GM19328 (cell line): ENCODE data around the gene NUP133.
"Not testable (repeated sequence)": the region's sequence is repeated elsewhere in the genome, so short reads cannot be mapped to it uniquely, and the experiment has no call there.

Source experiments
- ATAC-seq: cut with Tn5 transposase; IDR thresholded peaks from one replicate; pipeline ENCODE4 v1.9.1; 2021; ENCODE audit warnings: mild to moderate bottlenecking, moderate library complexity; ENCODE audit not compliant: unreplicated experiment

Gene NUP133

DNA sequence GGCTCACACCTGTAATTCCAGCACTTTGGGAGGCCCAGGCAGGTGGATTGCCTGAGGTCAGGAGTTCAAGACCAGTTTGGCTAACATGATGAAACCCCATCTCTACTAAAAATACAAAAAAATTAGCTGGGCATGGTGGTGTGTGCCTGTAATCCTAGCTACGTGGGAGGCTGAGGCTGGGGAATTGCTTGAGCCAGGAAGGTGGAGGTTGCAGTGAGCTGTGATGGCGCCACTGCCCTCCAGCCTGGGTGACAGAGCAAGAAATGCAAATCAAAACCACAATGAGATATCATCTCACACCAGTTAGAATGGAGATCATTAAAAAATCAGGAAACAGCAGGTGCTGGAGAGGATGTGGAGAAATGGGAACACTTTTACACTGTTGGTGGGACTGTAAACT, 3.1 kb upstream of the NUP133 start:
- not testable (repeated sequence) for ATAC-seq

DNA sequence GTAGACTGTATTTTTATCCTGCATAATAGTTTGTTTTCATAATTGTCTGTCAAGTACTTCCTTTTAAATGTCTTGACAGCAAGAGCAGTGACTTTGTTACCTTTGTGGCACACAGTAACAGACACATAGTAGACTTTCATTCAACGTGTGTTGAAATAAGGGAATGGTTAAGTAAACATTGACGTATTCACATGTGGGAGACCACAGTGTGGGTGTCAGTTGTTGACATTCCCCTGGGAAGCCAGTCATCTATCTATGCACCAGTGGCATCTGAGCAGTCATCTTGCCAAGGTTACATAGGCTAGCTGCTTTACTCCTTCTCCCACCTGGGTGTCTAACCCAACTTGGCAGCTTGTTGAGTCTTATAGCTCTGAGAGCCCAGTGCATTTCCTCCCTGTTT, 1.4 kb upstream of the NUP133 start:
- no peak for ATAC-seq

DNA sequence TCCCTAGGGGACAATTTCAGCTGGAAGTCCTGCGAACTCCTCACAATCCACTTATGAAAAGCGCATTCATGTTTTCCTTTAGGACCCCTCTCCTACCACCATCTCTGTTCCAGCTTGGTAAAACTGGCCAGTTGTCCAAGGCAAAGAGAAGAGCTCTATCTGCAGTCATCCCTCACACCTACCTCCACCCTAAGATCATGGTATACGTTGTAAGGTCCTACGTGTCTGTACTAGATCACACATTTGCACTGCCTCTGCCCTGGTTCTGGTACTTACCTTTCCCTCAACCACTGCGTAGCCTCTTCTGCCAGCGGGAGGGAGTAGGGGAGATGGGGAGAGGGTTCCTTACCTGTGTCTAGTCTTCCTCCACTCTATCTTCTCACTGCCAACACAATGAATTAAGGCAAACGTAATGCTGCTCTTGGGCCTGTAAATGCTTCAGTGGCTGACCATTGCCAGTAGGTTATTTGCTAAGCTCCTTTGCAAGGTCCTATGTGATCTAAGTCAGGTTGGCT, 739 bp upstream of the NUP133 start:
- ATAC-seq = no peak

DNA sequence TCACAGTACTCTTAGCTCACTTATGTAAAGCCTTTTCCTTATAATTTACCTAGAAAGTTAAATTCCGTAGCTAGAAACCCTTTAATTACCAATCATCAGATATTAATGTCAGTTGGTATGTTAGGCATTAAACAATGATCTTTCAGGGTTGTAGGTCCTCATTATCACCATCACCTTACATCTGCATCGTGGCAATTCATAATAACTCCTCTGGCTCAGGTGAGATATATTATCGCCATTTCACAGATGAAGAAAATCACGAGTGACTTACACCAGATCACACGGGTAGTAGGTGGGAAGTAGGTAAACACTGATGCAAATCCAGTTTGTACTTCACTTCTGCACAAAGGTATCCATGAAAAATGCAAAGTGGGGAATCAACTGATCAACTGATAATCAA, 639 bp downstream of the NUP133 start:
- ATAC-seq = no peak

DNA sequence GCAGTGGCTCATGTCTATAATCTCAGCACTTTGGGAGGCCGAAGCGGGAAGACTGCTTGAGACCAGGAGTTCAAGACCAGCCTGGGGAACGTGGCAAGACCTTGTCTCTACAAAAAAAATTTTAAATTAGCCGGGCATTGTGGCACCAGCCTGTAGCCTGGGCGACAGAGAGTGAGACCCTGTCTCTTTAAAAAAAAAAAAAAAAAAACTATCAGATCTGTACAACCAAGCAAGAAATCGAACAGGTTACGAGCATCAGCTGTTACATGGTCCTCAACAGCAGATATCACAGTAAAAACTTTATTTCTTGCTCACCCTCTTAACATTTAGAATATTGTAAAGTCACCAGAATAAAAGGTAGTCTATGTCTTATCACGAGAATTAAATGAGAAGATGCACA, 1.5 kb downstream of the NUP133 start:
- no peak for ATAC-seq

DNA sequence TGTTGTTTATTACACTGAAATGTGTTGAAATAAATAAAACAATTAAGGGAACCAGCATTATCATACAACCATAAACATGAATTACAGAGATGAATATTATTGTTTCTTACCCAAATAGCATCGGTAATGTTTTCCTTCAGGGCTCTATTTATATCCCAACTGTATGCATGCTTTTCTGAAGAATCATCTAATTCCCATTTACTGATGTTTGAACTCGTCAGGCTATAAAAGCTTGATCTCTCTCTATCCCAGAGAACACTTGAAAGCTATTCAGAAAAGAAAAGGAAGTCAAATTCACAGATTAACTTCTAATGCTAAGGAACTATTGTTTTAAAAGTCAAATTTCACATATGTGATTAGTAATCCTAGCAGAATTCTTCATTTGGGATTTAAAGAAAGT, 12.4 kb downstream of the NUP133 start:
- ATAC-seq = no peak

DNA sequence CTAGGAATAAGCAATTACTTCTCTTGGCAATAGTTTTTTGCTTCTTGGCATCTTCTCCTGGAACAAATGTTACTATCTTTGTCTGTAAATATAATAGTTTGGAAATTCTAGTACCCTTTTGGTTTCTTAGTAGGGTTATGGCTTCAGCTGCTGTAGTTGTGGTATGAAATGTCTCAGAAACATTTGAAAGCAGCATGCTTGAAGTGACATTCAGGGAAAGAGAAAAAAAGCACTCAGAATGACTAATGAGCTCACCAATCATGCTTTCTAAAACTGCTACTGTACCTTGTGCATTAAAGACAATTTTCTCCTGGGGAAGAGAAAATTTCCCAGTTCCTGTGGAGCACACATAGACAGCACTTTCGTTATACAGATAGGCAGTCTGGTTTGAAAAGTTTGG, 21.0 kb downstream of the NUP133 start:
- ATAC-seq = no peak

DNA sequence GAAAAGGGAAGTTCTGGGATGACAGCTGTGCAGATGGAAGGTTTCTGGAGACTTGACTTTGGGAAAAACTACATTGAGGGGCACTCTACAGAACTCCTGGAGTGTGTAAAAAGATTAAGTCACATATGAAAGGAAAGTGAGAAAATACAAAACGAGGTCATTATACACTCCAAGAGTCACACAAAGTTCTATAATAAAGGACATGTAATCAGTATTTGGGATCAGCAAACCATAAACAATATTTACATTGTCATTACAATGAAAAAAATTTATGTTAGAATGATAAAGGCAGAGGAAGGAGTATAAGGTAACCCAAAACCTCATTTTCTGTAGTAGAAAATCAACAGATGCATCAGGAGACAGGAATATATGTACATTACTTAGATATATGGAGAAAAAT, 22.8 kb downstream of the NUP133 start:
- ATAC-seq = no peak

DNA sequence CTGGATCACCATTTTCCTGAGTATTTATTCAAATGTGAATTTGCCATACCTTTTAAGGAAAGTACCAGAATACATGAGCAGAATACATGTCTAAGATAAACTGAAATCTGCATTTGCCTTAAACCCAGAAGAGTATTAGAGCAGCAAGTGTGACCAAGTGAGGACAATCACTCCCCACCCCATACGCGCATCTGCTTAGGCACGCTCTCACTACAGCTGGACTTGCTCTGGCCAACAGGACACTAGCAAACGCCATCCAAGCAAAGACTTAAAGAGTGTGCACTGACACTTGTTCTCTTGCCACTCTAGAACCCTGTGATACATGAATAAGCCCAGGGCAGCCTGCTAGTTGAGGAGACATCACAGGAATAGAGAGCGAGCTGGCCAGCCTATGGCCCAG, 25.6 kb downstream of the NUP133 start:
- ATAC-seq = no peak

DNA sequence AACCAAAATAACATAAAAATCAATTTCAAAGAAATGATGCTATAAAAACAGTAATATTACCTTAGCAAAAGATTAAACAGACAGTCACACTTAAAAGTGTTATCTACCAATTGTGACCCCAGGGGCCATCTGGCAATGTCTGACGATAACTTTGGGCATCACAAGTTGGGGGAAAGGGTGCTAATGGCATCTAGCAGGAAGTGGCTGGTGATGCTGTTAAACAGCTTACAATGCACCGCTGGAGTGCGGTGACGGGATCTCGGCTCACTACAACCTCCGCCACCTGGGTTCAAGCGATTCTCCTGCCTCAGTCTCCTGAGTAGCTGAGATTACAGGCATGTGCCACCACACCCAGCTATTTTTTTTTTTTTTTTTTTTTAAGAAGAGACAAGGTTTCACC, 27.6 kb downstream of the NUP133 start:
- no peak for ATAC-seq

DNA sequence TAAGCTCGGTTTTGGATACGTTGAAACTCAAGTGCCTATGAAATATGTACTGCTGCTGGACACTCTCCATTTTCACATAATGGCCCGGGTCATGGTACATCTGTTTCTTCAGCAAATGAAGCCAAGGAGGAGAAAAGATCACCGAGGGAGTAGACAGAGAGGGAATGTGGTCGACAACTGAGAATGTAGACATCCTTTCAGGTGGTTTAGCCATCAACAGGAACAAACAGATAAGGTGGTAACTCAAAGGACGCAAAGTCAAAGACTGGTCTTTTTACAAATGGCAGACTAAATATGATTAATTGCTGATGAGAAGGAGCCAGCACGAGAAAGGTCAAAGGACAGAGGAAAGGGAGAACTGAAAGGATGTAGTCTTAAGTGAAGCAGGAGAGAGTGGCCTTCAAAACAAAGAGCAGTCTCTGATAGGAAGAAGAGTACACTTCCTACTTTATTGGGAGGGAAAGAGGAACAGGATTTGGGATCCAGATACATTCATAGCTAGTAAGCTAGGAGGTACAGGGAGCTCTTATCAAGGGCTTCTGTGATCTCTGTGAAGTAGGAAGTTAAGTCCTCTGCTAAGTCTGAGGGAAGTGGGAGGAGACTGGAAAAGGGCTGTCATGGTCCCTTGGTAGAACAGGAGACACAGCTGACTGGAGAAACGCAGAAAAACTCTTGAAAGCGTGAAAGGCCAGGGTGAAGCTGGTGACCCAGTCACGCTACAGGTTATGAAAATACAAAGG, 28.3 kb downstream of the NUP133 start:
- peak; percentile 67 for ATAC-seq

DNA sequence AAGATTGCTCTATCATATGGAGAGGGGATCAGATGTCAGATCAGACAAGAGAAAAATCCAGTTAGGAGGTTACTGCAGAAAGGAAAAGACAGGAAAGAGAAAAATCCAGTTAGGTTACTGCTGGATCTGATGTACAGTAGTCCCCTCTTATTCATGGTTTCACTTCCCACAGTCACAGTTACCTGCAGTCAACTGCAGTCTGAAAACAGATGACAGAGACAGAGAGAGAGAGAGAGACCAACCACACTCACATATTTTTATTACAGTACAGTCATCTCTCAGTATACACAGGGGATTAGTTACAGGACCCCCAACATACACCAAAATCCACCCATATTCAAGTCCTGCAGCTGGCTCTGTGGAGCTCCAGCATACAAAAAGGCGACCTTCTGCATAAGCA, 29.3 kb downstream of the NUP133 start:
- peak; percentile 48 for ATAC-seq

DNA sequence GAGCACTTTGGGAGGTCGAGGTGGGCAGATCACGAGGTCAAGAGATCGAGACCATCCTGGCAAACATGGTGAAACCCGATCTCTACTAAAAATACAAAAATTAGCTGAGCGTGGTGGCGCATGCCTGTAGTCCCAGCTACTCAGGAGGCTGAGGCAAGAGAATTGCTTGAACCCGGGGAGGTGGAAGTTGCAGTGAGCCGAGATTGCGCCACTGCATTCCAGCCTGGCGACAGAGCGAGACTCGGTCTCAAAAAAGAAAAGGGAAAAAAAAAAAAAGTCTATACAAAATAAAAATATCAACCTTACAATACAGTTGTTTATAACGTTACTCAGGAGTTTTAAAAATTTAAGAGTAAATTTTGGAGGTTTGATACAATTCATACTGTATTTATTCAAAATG, 32.3 kb downstream of the NUP133 start:
- ATAC-seq = not testable (repeated sequence)

DNA sequence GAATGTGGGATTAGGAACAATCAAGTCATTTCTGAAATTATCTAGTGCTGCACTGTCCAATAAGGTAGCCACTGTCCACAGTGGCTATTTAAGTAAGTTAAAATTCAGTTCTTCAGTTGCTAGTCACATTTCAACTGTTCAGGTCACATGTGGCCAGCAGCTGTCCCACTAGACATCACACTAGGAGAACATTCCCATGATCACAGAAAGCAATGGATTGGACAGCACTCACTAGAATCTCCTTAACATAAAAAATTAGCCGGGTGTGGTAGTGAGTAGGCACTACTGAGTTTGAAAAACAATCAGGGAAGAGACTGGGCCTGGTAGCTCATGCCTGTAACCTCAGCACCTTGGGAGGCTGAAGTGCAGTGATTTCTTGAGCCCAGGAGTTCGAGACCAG, 33.6 kb downstream of the NUP133 start:
- no peak for ATAC-seq

DNA sequence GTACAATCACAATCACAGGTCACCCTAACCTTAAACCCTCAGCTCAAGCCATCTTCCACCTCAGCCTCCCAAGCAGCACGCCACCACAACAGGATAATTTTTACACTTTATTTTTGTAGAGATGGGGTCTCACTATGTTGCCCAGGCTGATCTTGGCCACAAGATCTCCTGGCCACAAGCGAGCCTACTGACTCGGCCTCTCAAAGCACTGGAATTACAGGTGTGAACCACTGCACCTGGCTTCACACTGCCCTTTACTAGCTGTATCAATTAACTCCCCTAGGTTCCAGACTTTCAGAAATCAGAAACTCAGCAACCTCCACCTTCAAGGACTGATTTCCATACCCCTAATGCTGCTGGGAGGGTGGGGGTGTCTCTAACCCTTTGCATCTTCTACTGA, 37.0 kb downstream of the NUP133 start:
- ATAC-seq = no peak

DNA sequence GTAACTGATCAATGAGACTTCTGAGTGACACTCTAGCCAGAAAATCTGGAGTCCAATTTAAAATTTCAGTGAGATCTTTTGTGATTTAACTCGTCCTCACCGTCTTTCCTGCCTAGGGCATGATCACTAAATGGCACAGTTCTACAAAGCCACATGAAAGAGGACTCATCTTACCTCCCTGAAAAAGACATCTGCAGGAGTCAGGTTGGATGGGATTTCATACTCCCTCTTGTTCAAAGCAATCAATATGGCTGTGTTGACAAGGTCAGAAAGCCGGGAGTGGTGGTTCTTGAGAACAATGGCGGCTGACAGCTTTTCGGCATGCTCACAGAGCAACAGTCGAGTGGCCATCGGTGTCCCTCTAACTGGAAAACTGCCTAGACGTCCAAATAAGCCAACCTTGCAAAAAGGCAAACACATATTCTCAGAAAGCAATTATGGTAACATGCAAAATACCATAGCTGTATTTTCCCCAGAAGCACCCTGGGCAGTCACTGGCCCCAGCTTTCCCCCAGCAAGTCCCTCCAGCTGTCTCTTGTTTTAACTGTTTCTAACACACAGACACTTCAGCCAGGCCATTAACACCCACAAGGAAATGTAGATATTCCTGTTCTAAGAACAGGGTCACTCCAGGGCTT, 37.6 kb downstream of the NUP133 start:
- no peak for ATAC-seq

DNA sequence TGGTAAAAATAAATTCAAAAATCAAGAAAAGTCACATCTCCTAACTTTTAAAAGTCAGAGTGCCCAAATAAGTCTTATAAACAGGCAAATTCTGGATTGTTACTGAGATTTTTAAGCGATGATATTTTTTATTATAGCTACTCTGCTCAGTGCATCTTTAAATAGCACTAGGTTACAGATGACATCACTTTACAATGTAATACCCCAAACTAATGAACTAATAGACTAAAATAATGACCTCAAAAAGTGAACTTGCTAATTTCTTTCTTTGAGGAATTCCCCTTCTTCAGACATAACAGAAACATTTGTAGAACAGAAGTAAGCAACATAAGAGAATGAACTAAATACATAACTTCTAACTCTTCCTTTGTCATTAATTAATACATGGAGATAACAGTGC, 41.3 kb downstream of the NUP133 start:
- no peak for ATAC-seq

DNA sequence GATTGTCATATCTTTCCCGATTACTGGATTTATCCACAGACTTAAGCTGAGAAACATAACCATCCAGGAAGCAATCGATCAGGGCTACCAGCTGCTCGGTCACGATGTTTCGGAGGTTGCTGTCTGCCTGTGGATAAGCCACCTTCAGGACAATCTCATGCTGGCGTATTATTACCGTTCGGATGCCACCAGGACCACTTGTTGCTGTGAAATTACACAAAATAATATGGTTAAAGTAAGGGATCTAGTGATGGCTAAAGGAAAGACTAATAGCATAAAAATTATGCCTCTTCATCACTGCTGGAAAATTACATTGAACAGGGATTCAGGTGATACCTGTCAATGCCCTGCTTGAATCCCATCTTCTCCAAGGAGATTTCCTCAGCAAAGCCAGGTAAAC, 43.5 kb downstream of the NUP133 start:
- no peak for ATAC-seq

DNA sequence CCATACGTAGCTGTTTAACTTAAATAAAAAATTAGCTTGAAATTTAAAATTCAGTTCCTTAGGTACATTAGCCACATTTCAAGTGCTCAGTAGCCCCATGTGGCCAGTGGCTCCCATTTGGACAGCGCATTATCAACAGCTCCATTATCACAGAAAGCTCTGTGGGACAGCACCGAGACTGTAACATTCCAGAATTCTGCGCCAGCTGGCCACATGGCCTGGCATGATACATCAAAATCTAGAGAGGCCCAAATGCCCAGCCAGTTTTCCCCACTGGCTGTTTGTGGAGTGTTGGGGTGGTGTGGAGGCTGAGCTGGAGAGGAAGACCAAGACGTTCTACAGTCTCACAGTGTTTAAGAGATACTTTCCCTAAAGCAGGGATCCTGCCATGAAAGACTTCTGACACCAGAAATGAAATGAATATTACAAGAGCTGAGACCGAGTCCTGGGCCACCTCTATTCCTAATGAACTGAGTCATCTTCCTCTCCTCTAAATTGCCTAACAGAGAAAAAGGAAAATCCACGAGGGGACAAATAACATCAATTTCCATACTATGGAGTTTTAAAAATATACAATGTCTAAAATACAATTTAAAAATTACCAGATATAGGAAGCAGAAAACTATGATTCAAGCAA, 47.0 kb downstream of the NUP133 start:
- no peak for ATAC-seq

DNA sequence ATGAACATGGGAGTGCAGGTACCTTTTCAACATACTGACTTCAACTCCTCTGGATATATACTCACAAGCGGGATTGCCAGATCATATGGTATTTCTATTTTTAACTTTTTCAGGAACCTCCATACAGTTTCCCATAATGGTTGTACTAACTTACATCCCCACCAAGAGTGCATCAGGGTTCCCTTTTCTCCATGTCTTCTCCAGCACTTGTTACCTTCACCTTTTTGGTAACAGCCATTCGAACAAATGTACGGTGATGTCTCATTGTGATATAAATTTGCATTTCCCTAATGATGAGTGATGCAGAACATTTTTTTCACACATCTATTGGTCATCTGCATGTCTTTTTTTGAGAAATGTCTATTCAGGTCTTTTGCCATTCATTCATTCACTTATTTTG, 48.3 kb downstream of the NUP133 start:
- ATAC-seq = no peak

DNA sequence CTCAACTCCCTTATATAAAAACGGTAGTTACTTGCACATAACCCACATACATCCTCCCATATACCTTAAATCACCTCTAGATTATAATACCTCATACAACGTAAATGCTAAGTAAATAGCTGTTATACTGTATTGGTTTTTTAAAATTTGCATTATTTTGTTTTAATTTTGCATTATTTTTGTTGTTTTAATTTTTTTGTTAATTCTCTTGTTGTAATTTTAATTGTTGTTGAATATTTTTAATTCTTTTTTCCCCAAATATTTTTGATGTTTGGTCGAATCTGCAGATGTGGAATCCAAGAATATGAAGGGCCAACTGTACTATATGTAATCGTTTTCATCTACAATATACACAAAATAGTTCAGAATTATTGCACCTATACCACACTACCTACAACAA, 50.7 kb downstream of the NUP133 start:
- ATAC-seq = no peak

DNA sequence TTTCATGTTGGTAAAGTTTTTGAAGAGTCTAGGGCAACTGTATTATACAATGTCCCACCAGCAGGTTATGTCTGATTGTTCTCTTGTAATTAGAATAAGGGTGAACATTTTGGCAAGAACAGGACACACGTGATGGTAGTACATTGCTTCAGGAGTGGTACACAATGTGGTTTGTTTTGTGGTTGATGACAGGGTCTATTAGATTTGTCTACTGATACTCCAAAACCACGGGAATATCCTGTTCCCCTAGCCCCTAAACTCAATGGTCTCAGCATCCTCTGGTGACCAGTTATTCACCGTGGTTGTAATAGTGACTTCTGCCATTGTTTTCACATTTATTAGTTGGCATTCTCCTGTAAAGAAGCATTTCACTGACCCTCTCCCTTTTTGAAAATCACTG, 52.1 kb downstream of the NUP133 start:
- ATAC-seq = no peak
